GM21529 (cell line): ENCODE results near the gene ORAI2.
"Not testable (repeated sequence)": the region's sequence is repeated elsewhere in the genome, so short reads cannot be mapped to it uniquely, and the experiment has no call there.

ENCODE experiments used
- ATAC-seq: cut with Tn5 transposase; IDR thresholded peaks from one replicate; pipeline ENCODE4 v1.9.1; 2021; ENCODE audit not compliant: unreplicated experiment

Gene ORAI2

DNA sequence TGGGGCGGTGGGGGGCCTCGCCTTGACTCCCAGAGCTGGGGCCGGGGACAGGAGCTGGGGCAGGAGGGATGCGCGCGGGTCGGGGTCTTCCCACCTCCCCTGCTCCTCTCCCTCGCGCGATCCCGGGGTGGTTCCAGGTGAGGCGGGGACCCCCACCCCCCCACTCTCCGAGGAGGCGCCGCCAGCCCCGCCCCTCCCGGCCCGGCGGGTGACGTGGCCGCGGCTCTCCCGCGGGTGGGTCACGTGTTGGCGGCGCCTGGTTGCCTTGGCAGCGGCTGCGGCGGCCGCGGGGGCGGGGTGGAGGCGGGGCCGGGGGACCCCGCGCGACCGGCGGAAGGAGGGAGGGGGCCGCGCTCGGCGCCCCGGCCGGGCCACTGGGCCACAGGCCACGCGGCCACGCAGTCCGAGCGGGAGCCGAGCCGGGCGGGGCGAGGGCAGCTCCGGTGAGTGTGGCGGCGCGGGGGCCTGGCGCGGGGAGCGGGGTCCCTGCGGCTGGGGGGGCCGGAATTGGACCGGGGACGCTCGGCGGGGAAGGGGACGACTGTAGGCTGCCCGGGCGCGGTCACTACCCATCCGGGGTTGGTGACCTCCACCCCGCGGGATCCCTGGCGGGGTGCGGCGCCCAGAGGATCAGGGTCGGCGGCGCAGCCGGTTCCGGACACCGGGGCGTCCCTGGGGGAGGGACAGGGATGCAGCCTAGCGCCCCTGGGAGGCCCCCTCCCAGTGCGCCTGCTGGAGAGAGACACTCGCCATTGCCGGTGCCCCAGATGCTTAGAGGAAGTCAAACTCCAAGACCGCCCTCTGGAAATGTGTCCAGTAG, at the start of gene ORAI2:
ORAI2 (plus strand) TSS at position 357 of the 820 bp plus-strand sequence. CDS start 5,382 bp downstream, outside the sequence.
- peak; percentile 54 for ATAC-seq

DNA sequence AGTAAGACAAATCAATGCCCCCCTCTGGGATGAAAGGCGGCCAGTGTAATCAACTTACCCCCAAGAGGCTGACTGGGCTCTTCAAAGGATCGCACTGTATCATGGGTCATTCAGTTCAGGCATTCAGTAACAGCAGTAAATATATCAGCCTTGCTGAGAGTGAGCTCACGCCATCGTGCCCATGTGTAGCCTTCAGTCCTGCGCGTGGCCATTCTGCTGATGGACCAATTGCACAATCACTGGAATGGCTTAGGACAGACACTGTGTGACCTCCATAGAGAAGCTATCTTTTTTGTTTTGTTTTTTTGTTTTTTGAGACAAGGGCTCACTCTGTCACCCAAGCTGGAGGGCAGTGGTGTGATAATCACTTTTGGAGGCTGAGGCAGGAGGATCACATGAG, 46.3 kb upstream of the ORAI2 start:
- no peak for ATAC-seq

- no peak for ATAC-seq
Measured at GRCh38 chr7:102389810-102390209, 43.6 kb upstream of the ORAI2 start.

DNA sequence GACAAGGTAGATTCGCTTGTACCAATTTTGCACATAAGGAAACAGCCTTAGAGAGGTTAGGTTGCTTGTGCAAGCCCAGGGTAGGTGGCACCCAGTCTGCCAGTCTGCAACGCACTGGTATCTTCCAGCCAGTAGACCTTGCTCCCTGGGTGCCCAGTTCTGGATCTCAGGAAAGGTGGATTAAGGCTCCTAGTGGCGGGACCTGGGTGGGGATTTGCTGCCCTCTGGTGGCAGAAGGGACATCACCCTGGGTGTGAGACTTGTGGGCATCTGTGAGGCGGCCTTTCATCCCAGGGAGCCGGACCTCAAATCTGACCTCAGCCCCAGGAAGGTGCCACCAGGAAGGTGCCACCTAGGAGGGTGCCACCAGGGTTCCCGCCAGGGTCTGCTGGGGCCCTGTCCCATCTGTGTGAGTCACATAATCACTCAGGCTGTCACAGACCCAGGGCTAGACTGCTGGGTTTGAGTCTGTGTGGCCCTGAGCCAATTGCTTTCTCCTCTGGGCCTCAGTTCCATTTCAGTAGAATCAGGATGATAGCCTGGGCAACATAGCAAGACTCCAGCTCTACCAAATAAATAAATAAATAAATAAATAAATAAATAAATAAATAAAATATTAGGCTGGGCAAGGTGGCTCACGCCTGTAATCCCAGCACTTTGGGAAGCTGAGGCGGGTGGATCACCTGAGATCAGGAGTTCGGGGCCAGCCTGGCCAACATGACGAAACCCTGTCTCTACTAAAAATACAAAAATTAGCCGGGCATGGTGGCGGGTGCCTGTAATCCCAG, 42.5 kb upstream of the ORAI2 start:
- no peak for ATAC-seq

DNA sequence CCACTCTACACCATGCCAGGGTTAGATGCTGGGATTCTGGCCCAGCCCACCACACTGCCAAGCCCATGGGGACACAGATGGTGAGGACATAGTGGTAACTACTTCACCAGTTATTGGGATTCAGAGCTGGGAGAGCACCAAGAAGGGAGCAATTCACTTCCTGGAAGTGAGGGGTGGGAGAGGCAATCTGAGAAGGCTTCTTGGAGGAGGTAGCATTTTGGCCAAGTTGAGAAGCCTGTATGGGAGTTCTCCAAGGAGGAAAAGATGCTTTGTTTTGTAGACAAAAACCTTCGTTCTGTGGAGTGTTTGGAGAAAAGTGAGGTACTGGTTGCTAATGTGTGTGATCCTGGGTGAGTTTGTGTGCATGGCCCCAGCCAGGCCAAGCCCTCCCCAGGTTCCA, 41.0 kb upstream of the ORAI2 start:
- no peak for ATAC-seq

DNA sequence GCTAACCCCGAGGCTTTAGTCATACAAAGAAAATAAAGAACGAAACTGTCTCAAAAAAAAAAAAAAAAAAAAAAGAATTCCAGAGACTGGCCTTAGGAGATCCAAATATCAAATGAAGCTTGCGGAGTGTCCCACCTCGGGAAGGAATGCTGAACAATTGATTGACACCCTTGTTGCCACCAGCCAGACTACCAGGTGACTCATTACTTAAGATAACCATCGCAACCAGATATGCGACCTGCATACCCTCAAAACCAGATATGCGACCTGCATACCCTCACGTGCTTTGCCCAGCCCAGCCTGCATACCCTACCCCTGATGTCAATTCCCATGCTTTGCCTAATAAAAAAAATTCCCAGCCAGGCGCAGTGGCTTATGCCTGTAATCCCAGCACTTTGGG, 39.9 kb upstream of the ORAI2 start:
- ATAC-seq, result no peak

DNA sequence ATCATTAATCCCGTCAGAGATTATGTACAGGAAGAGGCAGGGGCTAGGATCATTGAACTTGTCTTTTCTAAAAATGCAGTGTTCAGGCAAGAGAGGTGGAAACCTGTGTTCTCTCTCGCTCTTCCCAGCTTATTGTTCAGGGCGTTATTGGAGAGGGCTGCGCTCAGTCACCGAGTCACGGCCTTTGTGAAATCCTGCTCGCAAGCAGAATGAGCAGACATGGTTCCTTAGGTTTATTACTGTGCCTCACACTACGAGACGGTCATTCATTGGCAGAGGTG, 37.8 kb upstream of the ORAI2 start:
- no peak for ATAC-seq

DNA sequence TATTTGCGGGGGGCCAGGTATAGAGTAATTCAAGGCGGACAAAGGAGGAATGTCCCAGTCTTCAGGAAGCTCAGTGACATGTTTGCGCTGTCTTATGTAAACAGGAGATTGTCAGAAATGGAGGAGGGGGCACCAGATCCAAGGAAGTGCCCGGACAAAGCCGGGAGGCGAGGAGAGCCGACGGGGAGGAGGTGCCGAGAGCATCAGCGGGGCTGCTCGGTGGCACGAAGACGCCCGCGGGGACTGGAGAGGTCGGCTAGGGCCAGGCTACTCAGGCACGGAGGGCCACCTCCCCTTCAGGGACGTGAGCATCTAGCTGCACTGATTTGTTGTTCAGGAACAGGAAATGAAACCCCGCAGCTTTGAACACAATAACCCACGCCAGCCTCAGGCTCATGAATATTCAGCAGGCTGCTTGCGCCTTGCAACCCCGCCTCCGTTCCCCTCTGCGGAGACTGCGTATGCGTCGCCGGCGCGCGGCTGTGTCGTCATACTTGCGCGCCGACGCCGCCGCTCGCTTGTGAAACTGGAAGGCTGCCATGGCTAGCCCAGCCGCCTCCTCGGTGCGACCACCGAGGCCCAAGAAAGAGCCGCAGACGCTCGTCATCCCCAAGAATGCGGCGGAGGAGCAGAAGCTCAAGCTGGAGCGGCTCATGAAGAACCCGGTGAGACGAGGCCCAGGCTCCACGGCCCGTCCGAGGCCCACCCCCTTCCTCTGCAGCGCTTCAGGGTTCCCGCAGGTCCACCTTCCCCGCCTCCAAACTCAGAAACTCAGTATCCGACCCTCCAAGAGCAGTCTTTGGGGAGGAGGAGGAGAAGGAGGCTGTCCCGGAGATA, 37.3 kb upstream of the ORAI2 start, which contains the start of gene PRKRIP1:
PRKRIP1 (plus strand) TSS at position 491 of the 837 bp plus-strand sequence; CDS start at position 540, 49 bp downstream.
- peak; percentile 97 for ATAC-seq

- no peak for ATAC-seq
Measured at GRCh38 chr7:102396710-102397019, 36.7 kb upstream of the ORAI2 start.

GRCh38 chr7:102398543-102398942, 34.8 kb upstream of the ORAI2 start:
- no peak for ATAC-seq

DNA sequence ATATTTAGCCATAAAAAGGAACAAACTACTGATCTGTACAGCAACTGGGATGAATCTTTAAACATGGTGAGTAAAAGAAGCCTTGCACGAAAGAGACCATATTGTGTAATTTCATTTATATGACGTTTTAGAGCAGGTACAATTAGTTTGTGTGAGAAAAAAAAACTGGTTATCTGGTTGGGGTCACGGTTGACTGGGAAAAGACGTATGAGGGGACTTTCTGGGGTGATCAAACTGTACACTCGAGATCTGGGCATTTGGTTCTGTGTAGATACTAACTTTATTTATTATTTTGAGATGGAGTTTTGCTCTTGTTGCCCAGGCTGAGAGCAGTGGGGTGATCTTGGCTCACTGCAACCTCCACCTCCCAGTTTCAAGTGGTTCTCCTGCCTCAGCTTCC, 33.0 kb upstream of the ORAI2 start:
- ATAC-seq, result no peak

GRCh38 chr7:102403563-102403962, 29.8 kb upstream of the ORAI2 start:
- no peak for ATAC-seq

- peak; percentile 83 for ATAC-seq
Measured at GRCh38 chr7:102404005-102404861, 29.1 kb upstream of the ORAI2 start.

DNA sequence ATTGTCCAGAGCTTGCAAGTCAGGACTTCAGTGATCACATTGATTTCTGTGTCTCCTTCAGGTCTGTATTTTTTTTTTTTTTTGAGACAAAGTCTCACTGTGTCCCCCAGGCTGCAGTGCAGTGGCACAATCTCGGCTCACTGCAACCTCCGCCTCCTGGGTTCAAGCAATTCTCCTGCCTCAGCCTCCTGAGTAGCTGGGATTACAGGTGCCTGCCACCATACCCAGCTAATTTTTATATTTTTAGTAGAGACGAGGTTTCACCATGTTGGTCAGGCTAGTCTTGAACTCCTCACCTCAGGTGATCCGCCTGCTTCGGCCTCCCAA, 28.6 kb upstream of the ORAI2 start:
- not testable (repeated sequence) for ATAC-seq

GRCh38 chr7:102407910-102408309, 25.5 kb upstream of the ORAI2 start:
- no peak for ATAC-seq

GRCh38 chr7:102408530-102408929, 24.8 kb upstream of the ORAI2 start:
- peak; percentile 67 for ATAC-seq

DNA sequence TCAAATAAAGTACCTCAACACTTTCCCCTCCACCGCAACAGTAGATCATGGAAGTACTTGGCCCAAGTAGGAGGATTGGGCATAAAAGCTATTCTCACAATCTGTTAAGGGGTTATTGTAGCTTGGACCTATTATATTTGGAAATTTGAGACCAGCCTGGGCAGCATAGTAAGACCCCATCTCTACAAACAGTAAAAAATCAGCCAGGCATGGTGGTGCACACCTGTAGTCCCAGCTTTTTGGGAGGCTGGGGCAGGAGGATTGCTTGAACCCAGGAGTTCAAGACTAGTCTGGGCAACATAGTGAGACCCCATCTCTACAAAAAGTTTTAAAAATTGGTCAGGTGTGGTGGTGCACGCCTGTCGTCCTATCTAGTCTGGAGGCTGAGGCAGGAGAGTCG, 24.0 kb upstream of the ORAI2 start:
- ATAC-seq, result no peak

- ATAC-seq, result no peak
Measured at GRCh38 chr7:102410123-102410522, 23.3 kb upstream of the ORAI2 start.

DNA sequence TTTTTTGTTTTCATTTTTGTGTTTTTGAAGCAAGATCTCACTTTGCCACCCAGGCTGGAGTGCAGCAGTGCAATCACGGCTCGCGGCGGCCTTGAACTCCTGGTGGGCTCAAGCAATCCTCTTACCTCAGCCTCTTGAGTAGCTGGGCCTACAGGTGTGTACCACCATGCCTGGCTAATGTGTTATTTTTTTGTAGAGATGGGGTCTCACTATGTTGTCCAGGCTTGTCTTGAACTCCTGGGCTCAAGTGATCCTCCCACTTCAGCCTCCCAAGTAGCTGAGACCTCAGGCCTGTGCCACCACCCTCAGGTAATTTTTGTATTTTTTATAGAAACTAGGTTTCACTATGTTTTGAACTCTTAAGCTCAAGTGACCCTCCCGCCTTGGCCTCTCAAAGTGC, 22.5 kb upstream of the ORAI2 start:
- ATAC-seq, result no peak

- no peak for ATAC-seq
Measured at GRCh38 chr7:102412548-102412947, 20.8 kb upstream of the ORAI2 start.

GRCh38 chr7:102413091-102413490, 20.3 kb upstream of the ORAI2 start:
- ATAC-seq, result no peak
